Measurements from ENCODE around the gene DCDC1. TPM values are rescaled to one million over a fixed set of nuclear protein-coding genes. Genes with fewer than 3 reads are reported as not detected.

DCDC1 gene
- total RNA-seq, 1 experiment from 2014 or later, result not detected

DNA sequence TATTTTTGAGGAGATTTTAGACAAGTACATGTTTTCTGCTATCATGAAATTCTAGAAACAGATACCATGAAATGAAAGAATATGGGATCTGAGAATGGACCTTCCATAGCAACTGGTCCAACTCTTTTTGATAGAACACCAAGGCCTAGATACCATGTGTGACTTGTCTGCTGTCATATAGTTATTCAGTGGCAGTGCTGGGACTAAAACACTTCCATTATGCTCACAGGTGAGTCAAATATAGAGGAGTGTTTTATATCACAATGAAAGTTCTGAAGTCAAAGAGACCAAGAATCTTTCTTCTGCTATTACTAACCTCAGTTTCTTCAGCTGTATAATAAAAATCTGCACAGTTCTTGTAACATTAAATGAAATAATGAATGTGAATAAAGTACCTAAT, 276.9 kb downstream of the DCDC1 start:
- no peaks in the 10 kb centered on the region for H3K4me1 ChIP-seq (ENCODE audit: control insufficient read depth, insufficient read depth, low read length)
- H3K36me3 ChIP-seq (ENCODE audit: control insufficient read depth, insufficient read depth, low read length), result no peaks in the 10 kb centered on the region
- no peak overlapping the region for H3K4me3 ChIP-seq (ENCODE audit: low read depth in 2 of 2, low read length in 2 of 2)
- ATAC-seq, result no peak
- H3K9me3 ChIP-seq (ENCODE audit: control insufficient read depth, insufficient read depth, low read depth, low read length), result peaks cover 8% of the 10 kb centered on the region; the same call in 1 of the 2 replicates
- ChIA-PET CTCF (no interaction called here), POLR2A (no interaction called here)
- BruUV-seq (replicated peaks), result no TSS peak
- TF ChIP-seq TCF7L2 (IDR thresholded peaks at IDR 0.05; ENCODE audit: low read depth, low read length) (no peak), SIN3A (IDR thresholded peaks at IDR 0.05; ENCODE audit: borderline replicate concordance, insufficient read depth, low read depth, low read length) (no peak), POLR2AphosphoS5 (IDR thresholded peaks at IDR 0.05; ENCODE audit: low read depth, low read length) (no peak)
- TF ChIP-seq, protein P1, sequence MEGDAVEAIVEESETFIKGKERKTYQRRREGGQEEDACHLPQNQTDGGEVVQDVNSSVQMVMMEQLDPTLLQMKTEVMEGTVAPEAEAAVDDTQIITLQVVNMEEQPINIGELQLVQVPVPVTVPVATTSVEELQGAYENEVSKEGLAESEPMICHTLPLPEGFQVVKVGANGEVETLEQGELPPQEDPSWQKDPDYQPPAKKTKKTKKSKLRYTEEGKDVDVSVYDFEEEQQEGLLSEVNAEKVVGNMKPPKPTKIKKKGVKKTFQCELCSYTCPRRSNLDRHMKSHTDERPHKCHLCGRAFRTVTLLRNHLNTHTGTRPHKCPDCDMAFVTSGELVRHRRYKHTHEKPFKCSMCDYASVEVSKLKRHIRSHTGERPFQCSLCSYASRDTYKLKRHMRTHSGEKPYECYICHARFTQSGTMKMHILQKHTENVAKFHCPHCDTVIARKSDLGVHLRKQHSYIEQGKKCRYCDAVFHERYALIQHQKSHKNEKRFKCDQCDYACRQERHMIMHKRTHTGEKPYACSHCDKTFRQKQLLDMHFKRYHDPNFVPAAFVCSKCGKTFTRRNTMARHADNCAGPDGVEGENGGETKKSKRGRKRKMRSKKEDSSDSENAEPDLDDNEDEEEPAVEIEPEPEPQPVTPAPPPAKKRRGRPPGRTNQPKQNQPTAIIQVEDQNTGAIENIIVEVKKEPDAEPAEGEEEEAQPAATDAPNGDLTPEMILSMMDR (IDR thresholded peaks at IDR 0.05), result no peak
- TF ChIP-seq, protein P2, sequence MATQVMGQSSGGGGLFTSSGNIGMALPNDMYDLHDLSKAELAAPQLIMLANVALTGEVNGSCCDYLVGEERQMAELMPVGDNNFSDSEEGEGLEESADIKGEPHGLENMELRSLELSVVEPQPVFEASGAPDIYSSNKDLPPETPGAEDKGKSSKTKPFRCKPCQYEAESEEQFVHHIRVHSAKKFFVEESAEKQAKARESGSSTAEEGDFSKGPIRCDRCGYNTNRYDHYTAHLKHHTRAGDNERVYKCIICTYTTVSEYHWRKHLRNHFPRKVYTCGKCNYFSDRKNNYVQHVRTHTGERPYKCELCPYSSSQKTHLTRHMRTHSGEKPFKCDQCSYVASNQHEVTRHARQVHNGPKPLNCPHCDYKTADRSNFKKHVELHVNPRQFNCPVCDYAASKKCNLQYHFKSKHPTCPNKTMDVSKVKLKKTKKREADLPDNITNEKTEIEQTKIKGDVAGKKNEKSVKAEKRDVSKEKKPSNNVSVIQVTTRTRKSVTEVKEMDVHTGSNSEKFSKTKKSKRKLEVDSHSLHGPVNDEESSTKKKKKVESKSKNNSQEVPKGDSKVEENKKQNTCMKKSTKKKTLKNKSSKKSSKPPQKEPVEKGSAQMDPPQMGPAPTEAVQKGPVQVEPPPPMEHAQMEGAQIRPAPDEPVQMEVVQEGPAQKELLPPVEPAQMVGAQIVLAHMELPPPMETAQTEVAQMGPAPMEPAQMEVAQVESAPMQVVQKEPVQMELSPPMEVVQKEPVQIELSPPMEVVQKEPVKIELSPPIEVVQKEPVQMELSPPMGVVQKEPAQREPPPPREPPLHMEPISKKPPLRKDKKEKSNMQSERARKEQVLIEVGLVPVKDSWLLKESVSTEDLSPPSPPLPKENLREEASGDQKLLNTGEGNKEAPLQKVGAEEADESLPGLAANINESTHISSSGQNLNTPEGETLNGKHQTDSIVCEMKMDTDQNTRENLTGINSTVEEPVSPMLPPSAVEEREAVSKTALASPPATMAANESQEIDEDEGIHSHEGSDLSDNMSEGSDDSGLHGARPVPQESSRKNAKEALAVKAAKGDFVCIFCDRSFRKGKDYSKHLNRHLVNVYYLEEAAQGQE (IDR thresholded peaks at IDR 0.05; ENCODE audit: insufficient read depth in 1 of 2, low read depth in 2 of 2, low read length in 1 of 2), result no peak
- intact Hi-C loops (cut with micrococcal nuclease; ENCODE audit: unreplicated experiment), result no loop called here
- no peak overlapping the region for H3K27ac ChIP-seq (ENCODE audit: low read length)
- no peak for DNase-seq (ENCODE audit: low read depth, low spot score)
- H3K27me3 ChIP-seq (ENCODE audit: control insufficient read depth, insufficient read depth, low read length), result no peaks in the 10 kb centered on the region
- in situ Hi-C loops (cut with HindIII; ENCODE audit: low pct_unique_long_range_greater_than_20kb, low sequenced_read_pairs), result no loop called here

DNA sequence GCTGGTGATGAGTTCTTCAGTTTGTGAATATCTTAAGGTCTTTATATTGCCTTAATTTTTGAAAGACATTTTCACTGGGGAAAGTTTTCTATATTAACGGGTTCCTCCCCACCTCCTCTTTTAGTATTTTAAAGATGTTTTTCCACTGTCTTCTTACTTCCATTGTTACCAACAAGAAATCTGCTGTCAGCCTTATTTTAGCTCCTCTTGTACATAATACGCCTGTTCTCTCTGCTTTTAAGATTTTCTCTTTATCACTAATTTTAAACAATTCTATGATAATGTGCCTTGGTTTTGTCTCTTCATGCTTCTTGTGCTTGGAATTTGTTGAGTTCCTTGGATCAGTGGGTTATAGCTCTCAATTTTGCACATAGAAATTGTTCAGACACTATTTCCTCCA, 280.4 kb downstream of the DCDC1 start:
- ChIA-PET POLR2A (no interaction called here), CTCF (no interaction called here)
- DNase-seq (ENCODE audit: low read depth, low spot score) (no peak), ATAC-seq (no peak)
- H3K27ac ChIP-seq (ENCODE audit: low read length), result no peak overlapping the region
- H3K36me3 ChIP-seq (ENCODE audit: control insufficient read depth, insufficient read depth, low read length), result no peaks in the 10 kb centered on the region
- in situ Hi-C loops (cut with HindIII; ENCODE audit: low pct_unique_long_range_greater_than_20kb, low sequenced_read_pairs), result no loop called here
- no peak overlapping the region for H3K4me3 ChIP-seq (ENCODE audit: low read depth in 2 of 2, low read length in 2 of 2)
- no peaks in the 10 kb centered on the region for H3K4me1 ChIP-seq (ENCODE audit: control insufficient read depth, insufficient read depth, low read length)
- H3K9me3 ChIP-seq (ENCODE audit: control insufficient read depth, insufficient read depth, low read depth, low read length), result peaks cover 8% of the 10 kb centered on the region; the same call in 1 of the 2 replicates
- intact Hi-C loops (cut with micrococcal nuclease; ENCODE audit: unreplicated experiment), result no loop called here
- TF ChIP-seq SIN3A (IDR thresholded peaks at IDR 0.05; ENCODE audit: borderline replicate concordance, insufficient read depth, low read depth, low read length), result no peak
- TF ChIP-seq, protein P1 (IDR thresholded peaks at IDR 0.05), result no peak
- no peak for TF ChIP-seq TCF7L2 (IDR thresholded peaks at IDR 0.05; ENCODE audit: low read depth, low read length)
- no peak for TF ChIP-seq POLR2AphosphoS5 (IDR thresholded peaks at IDR 0.05; ENCODE audit: low read depth, low read length)
- TF ChIP-seq, protein P2 (IDR thresholded peaks at IDR 0.05; ENCODE audit: insufficient read depth in 1 of 2, low read depth in 2 of 2, low read length in 1 of 2), result no peak
- no TSS peak for BruUV-seq (replicated peaks)
- H3K27me3 ChIP-seq (ENCODE audit: control insufficient read depth, insufficient read depth, low read length), result no peaks in the 10 kb centered on the region

Data from Panc1 (cell line).